ENCODE data around the gene PRDX5.

The PRDX5 gene

GRCh38 chr11:64317325-64317960 is 478 bp upstream of the PRDX5 start, which contains the start of gene TRMT112 (continued):
- TF ChIP-seq ZNF776 (tag by site-specific recombination; IDR thresholded peaks at IDR 0.05; ENCODE audit: borderline replicate concordance) (no peak), CTCF (tag by site-specific recombination; IDR thresholded peaks at IDR 0.05) (no peak), PATZ1 (tag by site-specific recombination; IDR thresholded peaks at IDR 0.05) (peak; percentile 82), ZNF341 (tag by site-specific recombination; IDR thresholded peaks at IDR 0.05; ENCODE audit: low read depth) (no peak), BCL11B (tag by site-specific recombination; IDR thresholded peaks at IDR 0.05; ENCODE audit: low read depth) (no peak), ZBTB10 (tag by site-specific recombination; IDR thresholded peaks at IDR 0.05) (no peak; the same call in 1 of the 2 replicates), ZNF132 (tag by site-specific recombination; IDR thresholded peaks at IDR 0.05; ENCODE audit: borderline replicate concordance) (no peak), IKZF3 (tag by site-specific recombination; IDR thresholded peaks at IDR 0.05) (peak; percentile 79), ZNF473 (tag by site-specific recombination; IDR thresholded peaks at IDR 0.05) (no peak), GFI1B (tag by site-specific recombination; IDR thresholded peaks at IDR 0.05) (no peak), ZBTB26 (tag by site-specific recombination; optimal IDR thresholded peaks at IDR 0.05) (peak; percentile 46), ZNF175 (tag by site-specific recombination; IDR thresholded peaks at IDR 0.05) (no peak), SP2 (tag by site-specific recombination; IDR thresholded peaks at IDR 0.05) (peak; percentile 87), ZNF654 (tag by site-specific recombination; IDR thresholded peaks at IDR 0.05; ENCODE audit: low read depth) (no peak), ZNF76 (tag by site-specific recombination; IDR thresholded peaks at IDR 0.05; ENCODE audit: borderline replicate concordance, low read depth) (peak; percentile 90), KLF17 (tag by site-specific recombination; IDR thresholded peaks at IDR 0.05) (no peak), WT1 (tag by site-specific recombination; IDR thresholded peaks at IDR 0.05) (no peak), ZBTB11 (tag by site-specific recombination; conservative IDR thresholded peaks at IDR 0.05; ENCODE audit: low read depth) (peak; percentile 93), ZNF248 (tag by site-specific recombination; IDR thresholded peaks at IDR 0.05) (no peak), ZNF843 (tag by site-specific recombination; IDR thresholded peaks at IDR 0.05) (no peak), ZBTB44 (tag by site-specific recombination; IDR thresholded peaks at IDR 0.05) (no peak), SCRT2 (tag by site-specific recombination; IDR thresholded peaks at IDR 0.05) (no peak), ZNF133 (tag by site-specific recombination; IDR thresholded peaks at IDR 0.05) (no peak), ZNF366 (tag by site-specific recombination; conservative IDR thresholded peaks at IDR 0.05) (no peak), GLI4 (tag by site-specific recombination; IDR thresholded peaks at IDR 0.05) (no peak), KLF9 (tag by site-specific recombination; IDR thresholded peaks at IDR 0.05; ENCODE audit: low read depth) (peak; percentile 66)

Measured in HEK293 (cell line).